ENCODE measurements around the gene SYNE1. TPM values are rescaled to one million over a fixed set of nuclear protein-coding genes. Genes with fewer than 3 reads are reported as not detected.
"Not testable (repeated sequence)": the region's sequence is repeated elsewhere in the genome, so short reads cannot be mapped to it uniquely, and the experiment has no call there.

The SYNE1 gene
- total and polyA plus RNA-seq, 2 experiments from 2014 or later = 14.6 to 83.9 TPM

DNA sequence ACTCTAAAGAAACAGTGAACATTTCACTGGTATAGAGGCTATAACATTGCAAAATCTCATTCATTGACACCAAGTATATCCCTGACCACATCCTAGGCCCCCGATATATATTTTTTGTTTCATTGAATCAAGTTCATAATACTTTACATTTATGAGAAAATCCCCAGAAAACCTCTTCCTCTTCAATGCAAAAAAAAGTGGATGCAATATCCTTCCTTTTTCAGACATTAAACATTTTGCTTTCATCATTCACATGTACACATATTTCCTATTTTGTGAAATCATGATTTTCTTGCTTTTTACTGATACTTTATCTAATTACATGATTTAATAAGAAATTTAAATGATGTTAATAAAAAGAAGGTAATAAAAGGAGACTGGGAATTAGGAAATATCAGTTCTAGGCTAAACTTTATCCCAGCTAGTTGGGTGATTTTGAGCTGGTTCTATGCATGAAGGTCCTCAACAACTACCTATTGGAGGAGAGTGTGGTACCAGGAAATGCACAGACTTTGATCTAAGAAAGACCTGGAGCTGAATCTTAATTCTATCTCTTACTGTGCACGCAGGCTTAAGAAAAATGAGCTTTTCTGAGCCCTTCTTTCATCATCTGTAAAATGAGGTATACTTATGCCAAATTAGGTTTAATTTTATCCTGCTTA, 4.9 kb downstream of the SYNE1 start:
- peaks cover 24% of the 10 kb centered on the region for H3K27me3 ChIP-seq
- no peak for DNase-seq (ENCODE audit: low read depth in 1 of 2, low spot score in 1 of 2)
- TF ChIP-seq, protein P1, sequence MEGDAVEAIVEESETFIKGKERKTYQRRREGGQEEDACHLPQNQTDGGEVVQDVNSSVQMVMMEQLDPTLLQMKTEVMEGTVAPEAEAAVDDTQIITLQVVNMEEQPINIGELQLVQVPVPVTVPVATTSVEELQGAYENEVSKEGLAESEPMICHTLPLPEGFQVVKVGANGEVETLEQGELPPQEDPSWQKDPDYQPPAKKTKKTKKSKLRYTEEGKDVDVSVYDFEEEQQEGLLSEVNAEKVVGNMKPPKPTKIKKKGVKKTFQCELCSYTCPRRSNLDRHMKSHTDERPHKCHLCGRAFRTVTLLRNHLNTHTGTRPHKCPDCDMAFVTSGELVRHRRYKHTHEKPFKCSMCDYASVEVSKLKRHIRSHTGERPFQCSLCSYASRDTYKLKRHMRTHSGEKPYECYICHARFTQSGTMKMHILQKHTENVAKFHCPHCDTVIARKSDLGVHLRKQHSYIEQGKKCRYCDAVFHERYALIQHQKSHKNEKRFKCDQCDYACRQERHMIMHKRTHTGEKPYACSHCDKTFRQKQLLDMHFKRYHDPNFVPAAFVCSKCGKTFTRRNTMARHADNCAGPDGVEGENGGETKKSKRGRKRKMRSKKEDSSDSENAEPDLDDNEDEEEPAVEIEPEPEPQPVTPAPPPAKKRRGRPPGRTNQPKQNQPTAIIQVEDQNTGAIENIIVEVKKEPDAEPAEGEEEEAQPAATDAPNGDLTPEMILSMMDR (IDR thresholded peaks at IDR 0.05; ENCODE audit: low read depth, low read length) = no peak
- no peak overlapping the region for H3K4me3 ChIP-seq
- H3K9me3 ChIP-seq (ENCODE audit: low read depth) = no peaks in the 10 kb centered on the region
- no peaks in the 10 kb centered on the region for H3K4me1 ChIP-seq (ENCODE audit: low read depth)
- no peak overlapping the region for H3K27ac ChIP-seq
- H3K36me3 ChIP-seq = no peaks in the 10 kb centered on the region

DNA sequence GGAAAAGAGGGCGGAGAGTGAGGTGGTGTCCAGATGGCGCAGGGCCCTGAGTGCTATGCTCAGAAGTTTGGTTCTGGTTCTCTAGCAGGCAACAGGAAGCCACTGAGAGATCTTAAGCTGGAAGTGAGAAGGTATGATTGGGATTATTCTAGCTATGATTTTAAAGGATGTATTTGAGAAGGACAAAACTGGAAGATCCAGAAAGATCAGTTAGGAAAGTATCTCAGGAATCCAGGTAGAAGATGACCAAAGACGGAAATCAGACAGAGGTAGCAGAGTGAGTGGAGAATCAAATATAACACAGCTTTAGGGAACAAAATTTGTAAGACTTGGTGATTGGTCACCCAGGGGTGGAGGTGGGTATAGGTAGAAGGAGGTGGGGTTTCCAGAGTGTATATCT, 5.8 kb downstream of the SYNE1 start:
- no peak for DNase-seq (ENCODE audit: low read depth in 1 of 2, low spot score in 1 of 2)
- H3K27me3 ChIP-seq = peaks cover 19% of the 10 kb centered on the region
- H3K27ac ChIP-seq = no peak overlapping the region
- no peaks in the 10 kb centered on the region for H3K9me3 ChIP-seq (ENCODE audit: low read depth)
- TF ChIP-seq, protein P1 (IDR thresholded peaks at IDR 0.05; ENCODE audit: low read depth, low read length) = no peak
- H3K4me1 ChIP-seq (ENCODE audit: low read depth) = no peaks in the 10 kb centered on the region
- H3K4me3 ChIP-seq = no peak overlapping the region
- no peaks in the 10 kb centered on the region for H3K36me3 ChIP-seq

DNA sequence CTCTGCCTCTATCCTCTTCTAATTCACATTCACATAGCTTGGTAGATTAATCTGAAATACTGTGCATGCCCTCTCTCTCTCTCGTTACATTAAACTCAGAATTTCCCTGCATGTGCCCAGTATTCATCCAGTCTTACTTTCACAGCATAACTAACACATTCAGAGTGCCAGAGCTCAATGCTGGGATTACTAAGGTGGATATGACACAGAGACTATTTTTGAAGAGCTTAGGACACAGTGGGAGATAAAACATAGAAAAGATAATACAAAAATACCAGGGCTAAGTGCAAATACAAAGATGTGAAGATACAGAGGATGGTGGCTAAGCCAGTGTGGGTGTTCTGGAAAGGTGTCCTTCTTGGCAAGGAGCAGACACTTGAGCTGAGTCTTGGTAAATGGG, 6.3 kb downstream of the SYNE1 start:
- H3K4me3 ChIP-seq = no peak overlapping the region
- no peaks in the 10 kb centered on the region for H3K4me1 ChIP-seq (ENCODE audit: low read depth)
- no peak overlapping the region for H3K27ac ChIP-seq
- no peak for DNase-seq (ENCODE audit: low read depth in 1 of 2, low spot score in 1 of 2)
- TF ChIP-seq, protein P1 (IDR thresholded peaks at IDR 0.05; ENCODE audit: low read depth, low read length) = no peak
- H3K27me3 ChIP-seq = peaks cover 14% of the 10 kb centered on the region
- H3K36me3 ChIP-seq = no peaks in the 10 kb centered on the region
- H3K9me3 ChIP-seq (ENCODE audit: low read depth) = no peaks in the 10 kb centered on the region

DNA sequence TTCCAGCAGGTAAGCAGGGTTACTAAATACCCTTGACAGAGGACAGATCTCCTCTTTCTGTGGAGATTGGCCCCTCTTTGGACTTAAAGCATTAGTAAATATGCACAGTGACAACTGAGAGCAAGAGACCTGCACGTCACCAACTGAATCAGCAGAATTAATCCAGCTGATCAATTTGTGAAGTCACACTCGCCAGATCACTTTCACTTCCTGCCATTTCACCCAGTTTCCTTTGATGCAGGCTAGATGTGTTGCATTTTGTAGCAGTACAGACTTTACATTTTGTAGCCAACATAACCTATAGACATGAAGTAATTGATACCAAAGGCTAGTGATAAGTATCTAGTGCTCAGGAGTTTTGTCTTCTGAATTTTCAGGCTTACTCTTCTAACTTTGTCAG, 11.9 kb downstream of the SYNE1 start:
- no peaks in the 10 kb centered on the region for H3K9me3 ChIP-seq (ENCODE audit: low read depth)
- no peaks in the 10 kb centered on the region for H3K36me3 ChIP-seq
- H3K27me3 ChIP-seq = no peaks in the 10 kb centered on the region
- H3K4me3 ChIP-seq = no peak overlapping the region
- no peaks in the 10 kb centered on the region for H3K4me1 ChIP-seq (ENCODE audit: low read depth)
- TF ChIP-seq, protein P1 (IDR thresholded peaks at IDR 0.05; ENCODE audit: low read depth, low read length) = no peak
- no peak overlapping the region for H3K27ac ChIP-seq
- DNase-seq (ENCODE audit: low read depth in 1 of 2, low spot score in 1 of 2) = no peak

DNA sequence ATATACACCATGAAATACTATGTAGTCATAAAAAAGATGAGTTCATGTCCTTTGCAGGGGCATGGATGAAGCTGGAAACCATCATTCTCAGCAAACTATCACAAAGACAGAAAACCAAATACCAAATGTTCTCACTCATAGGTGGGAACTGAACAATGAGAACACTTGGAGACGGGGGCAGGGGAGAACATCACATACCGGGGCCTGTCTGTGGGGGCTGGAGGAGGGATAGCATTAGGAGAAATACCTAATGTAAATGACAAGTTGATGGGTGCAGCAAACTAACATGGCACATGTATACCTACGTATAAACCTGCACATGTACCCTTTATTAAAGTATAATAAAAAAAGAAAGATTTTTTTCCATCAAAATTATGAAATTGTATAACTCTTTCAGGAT, 22.4 kb downstream of the SYNE1 start:
- not testable (repeated sequence) for H3K27ac ChIP-seq; H3K36me3 ChIP-seq; H3K4me3 ChIP-seq; H3K9me3 ChIP-seq (ENCODE audit: low read depth); DNase-seq (ENCODE audit: low read depth in 1 of 2, low spot score in 1 of 2); H3K27me3 ChIP-seq; H3K4me1 ChIP-seq (ENCODE audit: low read depth)

DNA sequence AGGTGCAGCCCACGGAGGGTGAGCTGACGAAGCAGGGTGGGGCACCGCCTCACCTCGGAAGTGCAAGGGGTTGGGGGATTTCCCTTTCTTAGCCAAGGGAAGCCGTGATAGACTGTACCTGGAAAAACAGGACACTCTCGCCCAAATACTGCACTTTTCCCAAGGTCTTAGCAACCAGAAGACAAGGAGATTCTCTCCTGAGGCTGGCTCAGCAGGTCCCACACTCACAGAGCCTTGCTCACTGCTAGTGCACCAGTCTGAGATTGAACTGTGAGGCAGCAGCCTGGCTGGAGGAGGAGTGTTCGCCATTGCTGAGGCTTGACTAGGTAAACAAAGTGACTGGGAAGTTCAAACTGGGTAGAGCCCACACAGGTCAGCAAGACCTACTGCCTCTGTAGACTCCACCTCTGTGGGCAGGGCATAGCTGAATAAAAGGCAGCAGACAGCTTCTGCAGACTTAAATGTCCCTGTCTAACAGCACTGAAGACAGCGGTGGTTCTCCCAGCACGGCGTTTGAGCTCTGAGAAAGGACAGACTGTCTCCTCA, 28.0 kb downstream of the SYNE1 start:
- H3K4me1 ChIP-seq (ENCODE audit: low read depth) = no peaks in the 10 kb centered on the region
- TF ChIP-seq, protein P1 (IDR thresholded peaks at IDR 0.05; ENCODE audit: low read depth, low read length) = no peak
- no peak overlapping the region for H3K27ac ChIP-seq
- no peaks in the 10 kb centered on the region for H3K27me3 ChIP-seq
- H3K9me3 ChIP-seq (ENCODE audit: low read depth) = no peaks in the 10 kb centered on the region
- no peak overlapping the region for H3K4me3 ChIP-seq
- DNase-seq (ENCODE audit: low read depth in 1 of 2, low spot score in 1 of 2) = no peak
- no peaks in the 10 kb centered on the region for H3K36me3 ChIP-seq

Measured in cardiac muscle cell (in vitro differentiated cells and primary cell).